H1 (cell line): Measurements from ENCODE around the gene ARHGAP22. TPM values are rescaled to one million over a fixed set of nuclear protein-coding genes. Genes with fewer than 3 reads are reported as not detected.

Source experiments
- CTCF ChIA-PET: fragments of 300-600 bp; sonication (Branson Sonifier 250); formaldehyde crosslinking; loops from one replicate; lab custom pipeline; 2021; ENCODE audit not compliant: partially characterized antibody; lab: Charles Lee
- POLR2A ChIA-PET: fragments of 300-600 bp; sonication (Branson Sonifier 250); formaldehyde crosslinking; loops from one replicate; lab custom pipeline; 2021; ENCODE audit warnings: inconsistent platforms; ENCODE audit not compliant: partially characterized antibody; lab: Charles Lee
- DNase-seq, 2 experiments: peaks; one replicate each; pipeline versions ENCODE4 v3.0.0 to v3.0.0-alpha.2; 2010 to 2022; ENCODE audit warnings: low spot score in 2 of 2, low read depth in 1 of 2, mixed read lengths in 1 of 2
- FAIRE-seq: peaks from 2 replicates; lab custom pipeline; 2011; peaks lifted over from hg19 to GRCh38; lab: Jason Lieb, UNC
- H2AFZ ChIP-seq: 2 replicates; pipeline ENCODE4 v1.8.1; 2012; ENCODE audit warnings: low read length, inconsistent platforms
- H2AK5ac ChIP-seq: 2 replicates; pipeline ENCODE4 v1.6.1; 2013; ENCODE audit warnings: low read depth, low read length
- H2BK120ac ChIP-seq: replicated peaks from 2 replicates; pipeline ENCODE3; 2013; ENCODE audit warnings: low read depth, low read length, inconsistent platforms
- H2BK12ac ChIP-seq: 2 replicates; pipeline ENCODE4 v1.6.1; 2013; ENCODE audit warnings: low read depth, low read length
- H2BK15ac ChIP-seq: 2 replicates; pipeline ENCODE4 v1.6.1; 2013; ENCODE audit warnings: low read length
- H2BK20ac ChIP-seq: 2 replicates; pipeline ENCODE4 v1.6.1; 2013; ENCODE audit warnings: low read length
- H2BK5ac ChIP-seq: 2 replicates; pipeline ENCODE4 v1.6.1; 2013; ENCODE audit warnings: low read depth, low read length
- H3K14ac ChIP-seq: 2 replicates; pipeline ENCODE4 v1.6.1; 2013; ENCODE audit warnings: inconsistent platforms; ENCODE audit not compliant: insufficient read length
- H3K18ac ChIP-seq: 2 replicates; pipeline ENCODE4 v1.6.1; 2013; ENCODE audit warnings: low read length; ENCODE audit errors: extremely low read depth
- H3K23ac ChIP-seq: 2 replicates; pipeline ENCODE4 v1.6.1; 2013; ENCODE audit warnings: inconsistent platforms; ENCODE audit not compliant: insufficient read length
- H3K23me2 ChIP-seq: 2 replicates; pipeline ENCODE4 v1.6.1; 2013; ENCODE audit warnings: low read depth, low read length
- H3K27ac ChIP-seq: 2 replicates; pipeline ENCODE4 v1.6.1; 2011; ENCODE audit warnings: low read depth, low read length, inconsistent platforms
- H3K27me3 ChIP-seq, 4 experiments: replicated peaks in 1 of 4; 1 replicate in 1 of 4; 2 replicates in 3 of 4; pipeline versions ENCODE4 v1.6.1 to v1.8.1; 2011 to 2013; ENCODE audit warnings: low read length in 3 of 4, mild to moderate bottlenecking in 3 of 4, inconsistent platforms in 2 of 4, mixed read lengths in 2 of 4, moderate library complexity in 1 of 4; ENCODE audit not compliant: control insufficient read depth in 3 of 4, insufficient read depth in 3 of 4; ENCODE audit errors: extremely low read depth in 1 of 4
- H3K36me3 ChIP-seq, 4 experiments: 2 replicates each; pipeline versions ENCODE4 v1.6.1 to v1.8.1; 2011 to 2013; ENCODE audit warnings: mild to moderate bottlenecking in 4 of 4, low read length in 3 of 4, moderate library complexity in 2 of 4, control low read depth in 1 of 4, inconsistent platforms in 1 of 4; ENCODE audit not compliant: insufficient read depth in 4 of 4, control insufficient read depth in 2 of 4
- H3K4ac ChIP-seq: replicated peaks from 2 replicates; pipeline ENCODE3; 2013; ENCODE audit warnings: low read length, low read depth, mixed read lengths, inconsistent platforms; ENCODE audit not compliant: insufficient read length
- H3K4me1 ChIP-seq, 4 experiments: replicated peaks in 1 of 4; 1 replicate in 1 of 4; 2 replicates in 3 of 4; pipeline versions ENCODE4 v1.6.1 to v1.8.1; 2011 to 2013; ENCODE audit warnings: low read length in 3 of 4, inconsistent platforms in 2 of 4, mixed read lengths in 1 of 4; ENCODE audit not compliant: insufficient read depth in 4 of 4, control insufficient read depth in 3 of 4
- H3K4me2 ChIP-seq, 2 experiments: 2 replicates each; pipeline versions ENCODE4 v1.6.1 to v1.8.1; 2011 to 2013; ENCODE audit warnings: low read depth in 2 of 2, low read length in 2 of 2, control low read depth in 1 of 2, inconsistent platforms in 1 of 2, mild to moderate bottlenecking in 1 of 2; ENCODE audit not compliant: insufficient read depth in 1 of 2
- H3K4me3 ChIP-seq, 4 experiments: fragments of 200-600, 300-600 bp in 1 of 4; sonication (generic), shearing (Covaris generic), sonication (Bioruptor Twin) in 1 of 4; 2 replicates each; pipeline versions ENCODE4 v1.5.1 to v1.8.1; 2011 to 2016; ENCODE audit warnings: low read length in 4 of 4, low read depth in 3 of 4, control low read depth in 2 of 4, inconsistent platforms in 2 of 4, mild to moderate bottlenecking in 2 of 4, mixed read lengths in 1 of 4, moderate library complexity in 1 of 4; ENCODE audit not compliant: insufficient read depth in 2 of 4; ENCODE audit errors: extremely low read depth in 1 of 4
- H3K56ac ChIP-seq: replicated peaks from 2 replicates; pipeline ENCODE3; 2013; ENCODE audit warnings: low read depth, mild to moderate bottlenecking, mixed read lengths, low read length, inconsistent platforms; ENCODE audit not compliant: insufficient read length
- H3K79me1 ChIP-seq: 2 replicates; pipeline ENCODE4 v1.6.1; 2013; ENCODE audit warnings: low read depth, low read length, control low read depth
- H3K79me2 ChIP-seq, 2 experiments: 2 replicates each; pipeline versions ENCODE4 v1.6.1 to v1.8.1; 2012 to 2013; ENCODE audit warnings: low read length in 2 of 2, mild to moderate bottlenecking in 2 of 2, inconsistent platforms in 1 of 2; ENCODE audit not compliant: insufficient read depth in 2 of 2, control insufficient read depth in 1 of 2
- H3K9ac ChIP-seq, 4 experiments: replicated peaks in 1 of 4; 1 replicate in 1 of 4; 2 replicates in 3 of 4; pipeline versions ENCODE4 v1.6.1 to v1.8.1; 2011 to 2013; ENCODE audit warnings: low read depth in 3 of 4, low read length in 3 of 4, control low read depth in 2 of 4, mild to moderate bottlenecking in 2 of 4, moderate library complexity in 2 of 4, inconsistent platforms in 1 of 4; ENCODE audit errors: extremely low read depth in 1 of 4
- H3K9me3 ChIP-seq, 2 experiments: 2 replicates each; pipeline versions ENCODE4 v1.6.1 to v1.8.1; 2012 to 2013; ENCODE audit warnings: mild to moderate bottlenecking in 2 of 2, moderate library complexity in 2 of 2, control low read depth in 1 of 2, inconsistent platforms in 1 of 2, low read depth in 1 of 2, low read length in 1 of 2, mixed read lengths in 1 of 2; ENCODE audit not compliant: insufficient read depth in 2 of 2
- H4K20me1 ChIP-seq, 2 experiments: replicated peaks in 1 of 2; 2 replicates each; pipeline versions ENCODE3 to v1.8.1; 2011 to 2013; ENCODE audit warnings: inconsistent platforms in 2 of 2, low read length in 2 of 2, mild to moderate bottlenecking in 1 of 2; ENCODE audit not compliant: insufficient read depth in 2 of 2, control insufficient read depth in 1 of 2
- H4K5ac ChIP-seq: 2 replicates; pipeline ENCODE4 v1.6.1; 2013; ENCODE audit warnings: low read length, low read depth, mixed read lengths, inconsistent platforms; ENCODE audit not compliant: insufficient read length
- H4K8ac ChIP-seq: 2 replicates; pipeline ENCODE4 v1.8.0; 2013; ENCODE audit warnings: mild to moderate bottlenecking, moderate library complexity, low read length, inconsistent platforms; ENCODE audit not compliant: insufficient read depth; ENCODE audit errors: extremely low read depth
- H4K91ac ChIP-seq: replicated peaks from 2 replicates; pipeline ENCODE3; 2013; ENCODE audit warnings: low read length, mixed read lengths, inconsistent platforms; ENCODE audit not compliant: insufficient read length
- CBX8 ChIP-seq: fragments of 300-800, 300-1000 bp; sonication (generic); IDR thresholded peaks from 2 replicates; pipeline ENCODE4 v1.7.1; 2016; ENCODE audit warnings: low read depth, low read length, borderline replicate concordance
- E2F6 ChIP-seq: IDR thresholded peaks from 2 replicates; pipeline ENCODE4 v1.6.1; 2012; ENCODE audit warnings: inconsistent platforms
- FOSL1 ChIP-seq: IDR thresholded peaks from 2 replicates; pipeline ENCODE4 v1.6.1; 2011; ENCODE audit warnings: mild to moderate bottlenecking, low read depth, low read length, moderate library complexity; ENCODE audit not compliant: insufficient read depth
- SAP30 ChIP-seq: fragments of 300-600 bp; sonication (generic); IDR thresholded peaks from 2 replicates; pipeline ENCODE4 v1.7.1; 2012; ENCODE audit warnings: low read length, moderate library complexity, mild to moderate bottlenecking, inconsistent platforms; ENCODE audit not compliant: insufficient read depth, insufficient replicate concordance
- SP4 ChIP-seq: IDR thresholded peaks from 2 replicates; pipeline ENCODE4 v1.6.1; 2012; ENCODE audit warnings: low read length, inconsistent platforms
- TAF7 ChIP-seq: optimal IDR thresholded peaks from 2 replicates; pipeline ENCODE3; 2011; ENCODE audit warnings: low read depth, mild to moderate bottlenecking, inconsistent platforms, low read length, moderate library complexity, borderline replicate concordance
- WGBS, 2 experiments: shearing (Covaris generic) in 1 of 2; methylation state at CpG; one replicate each; pipeline versions ENCODE4 v1.1.6 to v1.1.7; 2013 to 2015; ENCODE audit warnings: low lambda C conversion rate in 2 of 2, mixed read lengths in 2 of 2, inconsistent platforms in 1 of 2, low coverage in 1 of 2, missing lambda C conversion rate in 1 of 2; ENCODE audit not compliant: insufficient replicate concordance in 2 of 2, insufficient coverage in 1 of 2, insufficient read length in 1 of 2; ENCODE audit errors: extremely low coverage in 1 of 2, missing lambda C conversion rate in 1 of 2; 5-methylcytosine and 5-hydroxymethylcytosine counted together
- polyA plus RNA-seq, 7 experiments: library from polyadenylated mRNA; depleted of rRNA in 3 of 7; stranded (reverse) in 5 of 7; unstranded in 2 of 7; fragments of >200 nt in 5 of 7; fragments of 200-250 nt in 2 of 7; gene quantifications; 1 replicate in 5 of 7; 2 replicates in 1 of 7; 4 replicates in 1 of 7; pipeline versions ENCODE4 v1.2.1 to v1.2.3, GENCODE V29; 2011 to 2013; ENCODE audit warnings: missing spikeins in 2 of 7, mixed read lengths in 2 of 7
- total RNA-seq: library from RNA; stranded (reverse); fragmentation: NEBNext Ultra II Directional; extraction: Animal tissue kit (Norgen Biotek cat#: 25700); gene quantifications from 2 replicates; pipeline ENCODE4 v1.2.1, GENCODE V29; 2021

ARHGAP22 gene
- total and polyA plus RNA-seq, 2 of the 8 experiments (the other 6 are each of a cell fraction or from before 2014, with no cell fraction given): 3.6 to 11.2 TPM

GRCh38 chr10:48481385-48481784 is 123.5 kb downstream of the ARHGAP22 start:
- no peaks in the 10 kb centered on the region for H3K36me3 ChIP-seq
- no peaks in the 10 kb centered on the region for H4K20me1 ChIP-seq
- H3K18ac ChIP-seq: no peak overlapping the region
- no peaks in the 10 kb centered on the region for H3K27me3 ChIP-seq
- no peaks in the 10 kb centered on the region for H3K23me2 ChIP-seq
- no peak overlapping the region for H2BK5ac ChIP-seq
- DNase-seq (no peak), FAIRE-seq (no peak)
- no peak overlapping the region for H2BK12ac ChIP-seq
- 0 out of 2 replicates have a peak, but pooled peaks cover 2% of the 10 kb centered on the region for H3K79me1 ChIP-seq
- no peak overlapping the region for H2AK5ac ChIP-seq
- no peak overlapping the region for H3K14ac ChIP-seq
- POLR2A ChIA-PET: interaction anchor here (0.9 to 1.5 kb wide), 2 partner anchors 9 kb away, joined by 3 read pairs; no protein-coding TSS in a partner anchor
- H3K56ac ChIP-seq: no peak overlapping the region
- CTCF ChIA-PET: interaction anchor here (0.7 to 1.6 kb wide), 7 partner anchors 16 to 175 kb away, joined by 3 to 6 read pairs (median 3); no protein-coding TSS in a partner anchor
- H3K4me2 ChIP-seq: no peak overlapping the region
- H4K91ac ChIP-seq: no peak overlapping the region
- no peak overlapping the region for H3K4me3 ChIP-seq
- no peak overlapping the region for H3K27ac ChIP-seq
- H2BK15ac ChIP-seq: no peak overlapping the region
- no peaks in the 10 kb centered on the region for H3K9me3 ChIP-seq
- no peak overlapping the region for H3K4ac ChIP-seq
- H2BK20ac ChIP-seq: no peak overlapping the region
- no peak overlapping the region for H3K9ac ChIP-seq
- H2AFZ ChIP-seq: no peak overlapping the region
- WGBS, 2 experiments: 98% methylated on average over 2 of the region's 2 CpGs; no CpG with 5 or more reads in 1 of the 2 experiments
- no peak overlapping the region for H4K8ac ChIP-seq
- peaks cover 0 to 7% (median 2%) of the 10 kb centered on the region in 4 experiments; a peak in 4 of 7 replicates for H3K4me1 ChIP-seq
- H4K5ac ChIP-seq: no peak overlapping the region
- no peak overlapping the region for H2BK120ac ChIP-seq
- H3K79me2 ChIP-seq: no peaks in the 10 kb centered on the region
- no peak overlapping the region for H3K23ac ChIP-seq
- no peak for TF ChIP-seq CBX8
- no peak for TF ChIP-seq TAF7
- TF ChIP-seq SP4: no peak
- no peak for TF ChIP-seq FOSL1
- no peak for TF ChIP-seq E2F6
- TF ChIP-seq SAP30: no peak
